PC-3 (cell line): ENCODE measurements around the gene C13orf42. TPM values are rescaled to one million over a fixed set of nuclear protein-coding genes. Genes with fewer than 3 reads are reported as not detected.

Experiments used
- ATAC-seq: fragments of 200-7000 bp; cut with Tn5 transposase; 2 replicates; pipeline ENCODE4 v1.9.1; 2020; ENCODE audit warnings: mild to moderate bottlenecking, moderate library complexity
- BruUV-seq: library from RNA; stranded (reverse); fragments of 400-500 nt; replicated peaks from 2 replicates; lab custom pipeline; 2021; lab: Mats Ljungman, UMichigan
- CTCF ChIA-PET: fragments of 300-600 bp; sonication (Branson Sonifier 250); formaldehyde crosslinking; loops from one replicate; lab custom pipeline; 2022; ENCODE audit warnings: antibody characterized with exemption; lab: Charles Lee
- POLR2A ChIA-PET: fragments of 300-600 bp; sonication (Branson Sonifier 250); formaldehyde crosslinking; loops from one replicate; lab custom pipeline; 2022; ENCODE audit warnings: antibody characterized with exemption; ENCODE audit not compliant: unreplicated experiment; lab: Charles Lee
- DNase-seq: peaks from one replicate; pipeline ENCODE4 v3.0.0-alpha.2; 2015
- H2AFZ ChIP-seq: fragments of 300-600 bp; sonication (generic); 2 replicates; pipeline ENCODE4 v1.6.0; 2016; ENCODE audit warnings: antibody characterized with exemption, low read length
- H3F3A ChIP-seq: fragments of 300-600 bp; sonication (generic); one replicate; pipeline ENCODE4 v1.6.0; 2017; ENCODE audit warnings: antibody characterized with exemption, low read length, control low read depth, mild to moderate bottlenecking; ENCODE audit not compliant: unreplicated experiment
- H3K27ac ChIP-seq: fragments of 300-600 bp; sonication (generic); 2 replicates; pipeline ENCODE4 v1.5.1; 2016; ENCODE audit warnings: mild to moderate bottlenecking, low read length
- H3K27me3 ChIP-seq: fragments of 300-600 bp; sonication (generic); 2 replicates; pipeline ENCODE4 v1.6.1; 2016; ENCODE audit warnings: low read length, mixed read lengths
- H3K36me3 ChIP-seq: fragments of 300-600 bp; sonication (generic); 2 replicates; pipeline ENCODE4 v1.6.1; 2016; ENCODE audit warnings: low read depth, mixed run types, low read length, mixed read lengths
- H3K4me1 ChIP-seq: fragments of 300-600 bp; sonication (generic); 2 replicates; pipeline ENCODE4 v1.5.1; 2016; ENCODE audit warnings: low read length; ENCODE audit not compliant: insufficient read depth
- H3K4me2 ChIP-seq: fragments of 300-600 bp; sonication (generic); 2 replicates; pipeline ENCODE4 v1.6.0; 2016; ENCODE audit warnings: low read length
- H3K4me3 ChIP-seq: fragments of 300-600 bp; sonication (generic); 2 replicates; pipeline ENCODE4 v1.5.1; 2016; ENCODE audit warnings: mild to moderate bottlenecking, low read length, mixed read lengths
- H3K79me2 ChIP-seq: fragments of 300-600 bp; sonication (generic); 2 replicates; pipeline ENCODE4 v1.6.1; 2017; ENCODE audit warnings: low read length, mixed read lengths
- H3K9ac ChIP-seq: fragments of 300-600 bp; sonication (generic); 2 replicates; pipeline ENCODE4 v1.6.0; 2016; ENCODE audit warnings: mild to moderate bottlenecking, low read length
- H3K9me2 ChIP-seq: fragments of 300-600 bp; sonication (generic); replicated peaks from 2 replicates; pipeline ENCODE4 v1.6.1; 2016; ENCODE audit warnings: mixed run types, low read length, mixed read lengths
- H3K9me3 ChIP-seq: fragments of 300-600 bp; sonication (generic); 2 replicates; pipeline ENCODE4 v1.6.1; 2016; ENCODE audit warnings: low read length, mixed read lengths
- H4K20me1 ChIP-seq: fragments of 300-600 bp; sonication (generic); 2 replicates; pipeline ENCODE4 v1.6.1; 2016; ENCODE audit warnings: low read length, mixed read lengths
- CTCF ChIP-seq: fragments of 300-600 bp; sonication (generic); conservative IDR thresholded peaks from 2 replicates; pipeline ENCODE4 v1.5.1; 2017; ENCODE audit warnings: antibody characterized with exemption, low read depth, mild to moderate bottlenecking, low read length
- EZH2 ChIP-seq: fragments of 300-600 bp; sonication (generic); IDR thresholded peaks from one replicate; pipeline ENCODE4 v1.6.1; 2017; ENCODE audit warnings: antibody characterized with exemption, mild to moderate bottlenecking, low read length; ENCODE audit not compliant: unreplicated experiment
- EZH2phosphoT487 ChIP-seq: fragments of 300-600 bp; sonication (generic); IDR thresholded peaks from 2 replicates; pipeline ENCODE4 v1.6.1; 2018; ENCODE audit warnings: mild to moderate bottlenecking, antibody characterized with exemption, low read length, borderline replicate concordance
- intact Hi-C: fragments of 100-400 bp; cut with micrococcal nuclease; formaldehyde crosslinking; loops from 2 replicates; pipeline ENCODE4 v1.9.0; 2023
- total RNA-seq: library from RNA; depleted of rRNA; stranded (reverse); fragments of >200 nt; gene quantifications from 2 replicates; pipeline ENCODE4 v1.2.3, GENCODE V29; 2014

Gene C13orf42
- total RNA-seq, 1 experiment from 2014 or later = not detected

DNA sequence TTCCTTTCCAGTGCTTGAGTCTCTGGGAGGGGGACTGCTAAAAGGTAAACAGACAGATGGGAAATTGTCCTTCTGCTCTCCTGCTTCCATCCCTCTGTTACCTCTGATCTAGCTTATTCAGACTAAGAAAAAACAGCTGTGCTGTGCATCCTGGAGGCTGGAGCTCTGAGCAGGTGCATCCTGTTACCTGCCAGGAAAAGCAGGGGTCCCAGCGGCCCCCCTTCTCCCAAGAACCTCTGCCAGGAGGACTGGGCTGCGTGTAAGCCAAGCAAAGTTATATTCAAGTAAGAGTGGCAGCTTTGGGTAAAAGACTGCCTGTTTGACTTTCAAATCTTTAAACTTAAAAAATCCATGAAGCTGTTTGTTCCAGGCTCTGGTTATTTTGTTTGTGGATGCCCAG is 75.1 kb downstream of the C13orf42 start:
- no peaks in the 10 kb centered on the region for H3F3A ChIP-seq
- ChIA-PET CTCF (no interaction called here), POLR2A (no interaction called here)
- intact Hi-C loops = no loop called here
- no peaks in the 10 kb centered on the region for H3K36me3 ChIP-seq
- BruUV-seq = no TSS peak
- no peaks in the 10 kb centered on the region for H3K9me2 ChIP-seq
- DNase-seq (no peak), ATAC-seq (no peak)
- H3K9me3 ChIP-seq = no peaks in the 10 kb centered on the region
- H2AFZ ChIP-seq = no peak overlapping the region
- H3K9ac ChIP-seq = no peak overlapping the region
- H3K4me1 ChIP-seq = peaks cover 18% of the 10 kb centered on the region
- H3K4me3 ChIP-seq = no peak overlapping the region
- H3K27ac ChIP-seq = no peak overlapping the region
- no peak overlapping the region for H3K4me2 ChIP-seq
- peaks cover 6% of the 10 kb centered on the region for H4K20me1 ChIP-seq
- H3K27me3 ChIP-seq = 0 out of 2 replicates have a peak, but pooled peaks cover 3% of the 10 kb centered on the region
- no peaks in the 10 kb centered on the region for H3K79me2 ChIP-seq
- no peak for TF ChIP-seq EZH2
- TF ChIP-seq EZH2phosphoT487 = no peak

- H3K27ac ChIP-seq = peak overlapping the region; percentile 46
- H3K9me3 ChIP-seq = no peaks in the 10 kb centered on the region
- BruUV-seq = no TSS peak
- no peak overlapping the region for H3K9ac ChIP-seq
- H3K4me1 ChIP-seq = peaks cover 18% of the 10 kb centered on the region
- ChIA-PET POLR2A (no interaction called here), CTCF (no interaction called here)
- H3K9me2 ChIP-seq = no peaks in the 10 kb centered on the region
- H3K4me3 ChIP-seq = no peak overlapping the region
- intact Hi-C loops = no loop called here
- no peaks in the 10 kb centered on the region for H3K36me3 ChIP-seq
- no peaks in the 10 kb centered on the region for H3F3A ChIP-seq
- no peaks in the 10 kb centered on the region for H3K79me2 ChIP-seq
- TF ChIP-seq EZH2 = no peak
- TF ChIP-seq EZH2phosphoT487 = no peak
- no peak for TF ChIP-seq CTCF
- H3K27me3 ChIP-seq = 0 out of 2 replicates have a peak, but pooled peaks cover 3% of the 10 kb centered on the region
- DNase-seq (no peak), ATAC-seq (peak; percentile 7; the same call in 1 of the 2 replicates)
- peaks cover 6% of the 10 kb centered on the region for H4K20me1 ChIP-seq
- no peak overlapping the region for H2AFZ ChIP-seq
- peak overlapping the region; percentile 53 for H3K4me2 ChIP-seq
Observed at GRCh38 chr13:51035469-51035868, 75.6 kb downstream of the C13orf42 start.

GRCh38 chr13:51034906-51035305 is 76.2 kb downstream of the C13orf42 start:
- Histone ChIP-seq H2AFZ (no peak overlapping the region), H3K4me2 (peak overlapping the region; percentile 53), H3F3A (no peaks in the 10 kb centered on the region), H3K9me3 (no peaks in the 10 kb centered on the region), H3K36me3 (no peaks in the 10 kb centered on the region), H3K4me3 (no peak overlapping the region), H3K27ac (peak overlapping the region; percentile 58), H3K9ac (no peak overlapping the region; the same call in 1 of the 2 replicates), H3K4me1 (peaks cover 18% of the 10 kb centered on the region), H3K27me3 (no peaks in the 10 kb centered on the region), H4K20me1 (peaks cover 6% of the 10 kb centered on the region), H3K9me2 (no peaks in the 10 kb centered on the region), H3K79me2 (no peaks in the 10 kb centered on the region)
- DNase-seq (peak; percentile 82), ATAC-seq (peak; percentile 95)
- ChIA-PET POLR2A (no interaction called here), CTCF (interaction anchor here (0.6 kb wide), 1 partner anchor 25 kb away, joined by 8 read pairs; no protein-coding TSS in a partner anchor)
- intact Hi-C loops = no loop called here
- TF ChIP-seq CTCF (no peak), EZH2phosphoT487 (no peak), EZH2 (no peak)
- no TSS peak for BruUV-seq
